ENCODE data around the gene KLRG1.

KLRG1 gene

DNA sequence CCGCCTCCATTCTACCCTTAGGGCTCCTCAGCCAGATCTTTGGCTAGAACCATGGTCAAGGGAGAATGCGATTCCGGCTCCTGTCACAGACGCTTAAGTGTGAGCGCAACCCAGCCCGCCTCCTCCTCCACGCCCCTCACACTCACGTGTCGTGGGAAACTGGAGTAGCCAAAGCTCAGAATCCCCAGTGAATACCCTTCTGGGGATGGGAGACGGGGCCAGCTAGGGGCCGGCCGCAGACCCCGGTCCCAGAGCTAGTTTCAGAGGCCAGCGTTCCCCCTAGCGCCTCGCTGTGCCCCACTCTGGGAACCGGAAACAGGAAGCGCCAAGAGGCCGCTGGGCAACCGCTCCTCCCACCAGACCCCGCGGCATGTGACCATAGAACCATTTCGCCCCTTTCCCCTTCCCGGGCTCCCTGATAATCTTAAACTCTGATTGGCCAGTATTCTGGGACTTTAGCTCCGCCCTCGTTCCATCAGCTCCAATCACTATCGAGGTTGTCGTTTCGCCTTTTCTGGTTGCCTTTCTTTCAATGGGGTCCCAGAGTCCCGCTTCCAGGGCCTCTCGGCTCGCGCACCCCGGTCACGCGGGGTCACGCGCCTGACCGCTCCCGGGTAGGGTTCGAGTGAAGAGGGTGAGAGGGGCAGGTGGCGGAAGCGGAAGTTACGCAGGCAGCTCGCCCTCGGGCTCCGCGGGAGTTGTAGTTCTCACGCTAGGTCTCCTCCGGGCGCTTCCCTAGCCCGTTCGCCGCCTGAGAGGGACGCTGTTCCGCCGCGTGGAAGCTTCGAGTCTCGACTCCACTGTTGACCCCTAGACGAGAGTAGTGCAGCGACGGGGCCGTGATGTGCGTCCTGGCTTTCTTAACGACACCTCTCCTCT, 39.8 kb upstream of the KLRG1 start, which contains the start of gene M6PR:
TSS of gene M6PR (minus strand) at position 304 of the 879 bp plus-strand sequence. CDS start 3,241 bp downstream, outside the sequence.
- Histone ChIP-seq H3K27me3 (ENCODE audit: insufficient read depth, low read length) (no peaks in the 10 kb centered on the region), H3K9ac (ENCODE audit: low read length) (peak within 1 kb of the TSS; percentile 89), H3K4me1 (ENCODE audit: insufficient read depth, low read length, severe bottlenecking) (peaks cover 36% of the 10 kb centered on the region), H3K79me2 (ENCODE audit: insufficient read depth, low read length) (peaks cover 41% of the 10 kb centered on the region), H3K9me3 (ENCODE audit: low read length) (peaks cover 6% of the 10 kb centered on the region; the same call in 1 of the 2 replicates), H3K9me2 (ENCODE audit: low read depth, low read length) (no peaks in the 10 kb centered on the region), H3K4me3 (ENCODE audit: low read depth, low read length, poor library complexity, severe bottlenecking) (peak within 1 kb of the TSS; percentile 89), H3K4me2 (ENCODE audit: low read length) (peak within 1 kb of the TSS; percentile 90), H3K36me3 (ENCODE audit: insufficient read depth, low read length) (peaks cover 56% of the 10 kb centered on the region), H3K27ac (ENCODE audit: low read depth, low read length, poor library complexity, severe bottlenecking) (peak within 1 kb of the TSS; percentile 79), H3F3A (ENCODE audit: insufficient read depth, low read length) (no peaks in the 10 kb centered on the region), H4K20me1 (ENCODE audit: insufficient read depth, low read length) (no peaks in the 10 kb centered on the region), H2AFZ (ENCODE audit: low read length) (peak within 1 kb of the TSS; percentile 34; the same call in 1 of the 2 replicates)
- TF ChIP-seq, protein P1, sequence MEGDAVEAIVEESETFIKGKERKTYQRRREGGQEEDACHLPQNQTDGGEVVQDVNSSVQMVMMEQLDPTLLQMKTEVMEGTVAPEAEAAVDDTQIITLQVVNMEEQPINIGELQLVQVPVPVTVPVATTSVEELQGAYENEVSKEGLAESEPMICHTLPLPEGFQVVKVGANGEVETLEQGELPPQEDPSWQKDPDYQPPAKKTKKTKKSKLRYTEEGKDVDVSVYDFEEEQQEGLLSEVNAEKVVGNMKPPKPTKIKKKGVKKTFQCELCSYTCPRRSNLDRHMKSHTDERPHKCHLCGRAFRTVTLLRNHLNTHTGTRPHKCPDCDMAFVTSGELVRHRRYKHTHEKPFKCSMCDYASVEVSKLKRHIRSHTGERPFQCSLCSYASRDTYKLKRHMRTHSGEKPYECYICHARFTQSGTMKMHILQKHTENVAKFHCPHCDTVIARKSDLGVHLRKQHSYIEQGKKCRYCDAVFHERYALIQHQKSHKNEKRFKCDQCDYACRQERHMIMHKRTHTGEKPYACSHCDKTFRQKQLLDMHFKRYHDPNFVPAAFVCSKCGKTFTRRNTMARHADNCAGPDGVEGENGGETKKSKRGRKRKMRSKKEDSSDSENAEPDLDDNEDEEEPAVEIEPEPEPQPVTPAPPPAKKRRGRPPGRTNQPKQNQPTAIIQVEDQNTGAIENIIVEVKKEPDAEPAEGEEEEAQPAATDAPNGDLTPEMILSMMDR (IDR thresholded peaks at IDR 0.05; ENCODE audit: low read length): peak; percentile 53
- TF ChIP-seq EZH2 (IDR thresholded peaks at IDR 0.05; ENCODE audit: borderline replicate concordance, low read length): no peak

DNA sequence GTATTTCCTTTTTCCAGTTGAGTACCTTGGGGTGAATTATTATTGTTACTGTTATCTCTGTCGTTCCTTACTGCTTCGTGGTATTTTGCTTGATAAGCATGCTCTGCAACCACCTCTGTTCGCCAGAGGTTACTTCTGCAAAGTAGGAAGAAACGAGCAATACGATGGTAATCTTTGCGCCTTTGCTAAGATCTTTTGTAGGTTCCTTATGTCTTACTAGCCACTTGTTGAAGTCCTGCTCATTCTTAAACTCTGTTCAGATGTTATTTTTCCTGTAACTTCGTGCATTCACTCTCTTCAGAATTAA, 39.2 kb upstream of the KLRG1 start:
- Histone ChIP-seq H3K36me3 (ENCODE audit: insufficient read depth, low read length) (peaks cover 56% of the 10 kb centered on the region), H3K79me2 (ENCODE audit: insufficient read depth, low read length) (peaks cover 41% of the 10 kb centered on the region)

DNA sequence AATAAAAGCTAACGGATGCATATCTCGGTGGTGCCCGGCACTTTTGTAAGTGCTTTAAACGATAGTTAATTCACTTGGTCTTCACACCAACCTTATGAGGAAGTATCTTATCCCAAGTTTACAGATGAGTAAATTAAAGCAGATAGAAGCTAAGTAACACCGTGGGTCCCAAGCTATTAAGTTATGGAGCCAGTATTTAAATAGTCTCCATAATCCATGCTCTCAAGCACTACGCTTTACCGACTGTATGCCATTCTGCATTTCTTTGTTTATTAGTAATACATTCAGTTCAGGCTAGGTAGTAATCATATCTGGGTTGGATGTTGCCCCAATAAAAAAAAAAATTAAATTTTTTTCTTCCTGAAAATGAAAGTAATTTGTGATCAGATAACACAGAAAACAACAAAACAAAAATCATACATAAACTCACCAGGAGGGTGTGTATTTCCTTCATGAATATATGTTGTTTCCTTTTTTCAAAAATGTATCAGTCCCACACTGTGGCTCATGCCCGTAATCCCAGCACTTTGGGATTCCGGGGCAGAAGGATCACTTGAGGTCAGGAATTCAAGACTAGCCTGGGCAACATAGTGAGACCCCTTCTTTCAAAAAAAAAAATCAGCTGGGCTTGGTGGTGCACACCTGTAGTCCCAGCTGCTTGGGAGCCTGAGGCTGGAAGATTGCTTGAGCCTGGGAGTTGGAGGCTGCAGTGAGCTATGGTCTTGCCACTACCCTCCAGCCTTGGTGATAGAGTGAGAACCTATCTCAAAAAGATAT, 38.5 kb upstream of the KLRG1 start:
- TF ChIP-seq, protein P1 (IDR thresholded peaks at IDR 0.05; ENCODE audit: low read length): peak; percentile 12; the same call in 1 of the 2 replicates
- TF ChIP-seq EZH2 (IDR thresholded peaks at IDR 0.05; ENCODE audit: borderline replicate concordance, low read length): no peak
- H3K4me3 ChIP-seq (ENCODE audit: low read depth, low read length, poor library complexity, severe bottlenecking): peak overlapping the region; percentile 89
- peak overlapping the region; percentile 34; the same call in 1 of the 2 replicates for H2AFZ ChIP-seq (ENCODE audit: low read length)
- H3K4me1 ChIP-seq (ENCODE audit: insufficient read depth, low read length, severe bottlenecking): peaks cover 36% of the 10 kb centered on the region
- H3K27me3 ChIP-seq (ENCODE audit: insufficient read depth, low read length): no peaks in the 10 kb centered on the region
- H3K4me2 ChIP-seq (ENCODE audit: low read length): peak overlapping the region; percentile 90
- no peaks in the 10 kb centered on the region for H3K9me2 ChIP-seq (ENCODE audit: low read depth, low read length)
- H3F3A ChIP-seq (ENCODE audit: insufficient read depth, low read length): no peaks in the 10 kb centered on the region
- peak overlapping the region; percentile 79 for H3K27ac ChIP-seq (ENCODE audit: low read depth, low read length, poor library complexity, severe bottlenecking)
- H3K79me2 ChIP-seq (ENCODE audit: insufficient read depth, low read length): peaks cover 41% of the 10 kb centered on the region
- H3K9ac ChIP-seq (ENCODE audit: low read length): peak overlapping the region; percentile 89
- H3K9me3 ChIP-seq (ENCODE audit: low read length): peaks cover 6% of the 10 kb centered on the region; the same call in 1 of the 2 replicates
- peaks cover 55% of the 10 kb centered on the region for H3K36me3 ChIP-seq (ENCODE audit: insufficient read depth, low read length)
- no peaks in the 10 kb centered on the region for H4K20me1 ChIP-seq (ENCODE audit: insufficient read depth, low read length)

More for the DNA sequence above, 39.2 kb upstream of the KLRG1 start:
- Histone ChIP-seq H3K27ac (ENCODE audit: low read depth, low read length, poor library complexity, severe bottlenecking) (peak overlapping the region; percentile 79), H3F3A (ENCODE audit: insufficient read depth, low read length) (no peaks in the 10 kb centered on the region), H3K4me3 (ENCODE audit: low read depth, low read length, poor library complexity, severe bottlenecking) (peak overlapping the region; percentile 89), H2AFZ (ENCODE audit: low read length) (peak overlapping the region; percentile 34; the same call in 1 of the 2 replicates), H3K27me3 (ENCODE audit: insufficient read depth, low read length) (no peaks in the 10 kb centered on the region), H3K9ac (ENCODE audit: low read length) (peak overlapping the region; percentile 89), H3K9me3 (ENCODE audit: low read length) (peaks cover 6% of the 10 kb centered on the region; the same call in 1 of the 2 replicates), H3K4me2 (ENCODE audit: low read length) (peak overlapping the region; percentile 90), H3K4me1 (ENCODE audit: insufficient read depth, low read length, severe bottlenecking) (peaks cover 36% of the 10 kb centered on the region), H4K20me1 (ENCODE audit: insufficient read depth, low read length) (no peaks in the 10 kb centered on the region), H3K9me2 (ENCODE audit: low read depth, low read length) (no peaks in the 10 kb centered on the region)
- no peak for TF ChIP-seq EZH2 (IDR thresholded peaks at IDR 0.05; ENCODE audit: borderline replicate concordance, low read length)
- TF ChIP-seq, protein P1 (IDR thresholded peaks at IDR 0.05; ENCODE audit: low read length): no peak; the same call in 1 of the 2 replicates

Measured in OCI-LY1 (cell line).